ENCODE data around the gene DDO.
"Not testable (repeated sequence)": the region's sequence is repeated elsewhere in the genome, so short reads cannot be mapped to it uniquely, and the experiment has no call there.

The DDO gene

DNA sequence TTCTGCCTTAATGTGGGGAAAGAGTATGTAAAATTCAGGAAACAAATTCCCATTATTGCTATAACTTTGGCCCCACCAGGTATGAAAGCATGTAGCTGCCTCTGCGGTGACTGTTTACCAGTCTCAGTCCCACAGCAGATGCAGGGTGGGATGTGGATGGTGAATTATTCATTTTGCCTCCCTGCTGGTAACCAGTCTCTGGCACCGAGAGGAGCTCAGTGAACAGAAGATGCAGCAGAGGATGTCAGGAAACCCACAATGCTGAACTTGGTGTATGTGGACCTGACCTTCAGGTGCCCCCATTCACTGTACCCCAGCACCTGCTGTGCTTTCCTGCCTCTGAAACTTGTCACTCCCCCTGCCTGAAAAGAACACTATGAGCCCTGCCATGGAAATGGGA lies 48.4 kb downstream of the DDO start:
- no peak for DNase-seq (ENCODE audit: low spot score)

DNA sequence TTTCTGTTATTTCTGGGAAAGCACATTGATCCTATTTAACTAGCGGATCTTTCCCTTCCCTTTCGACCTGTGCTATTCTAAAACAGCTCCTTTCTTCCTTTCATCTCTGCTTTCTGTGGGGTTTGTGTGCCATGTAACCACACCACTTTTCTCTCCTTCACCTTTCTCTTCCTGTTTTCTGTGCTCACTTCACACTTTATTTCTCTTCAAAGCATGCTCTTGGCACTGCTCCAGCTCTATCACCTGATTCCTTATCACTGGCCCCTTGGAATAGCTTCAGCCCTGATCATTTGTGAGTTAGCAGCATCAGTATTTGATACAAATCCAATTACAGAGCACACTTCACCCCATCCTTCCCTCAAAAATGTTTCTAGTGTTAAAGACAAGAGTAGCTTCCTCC lies 49.1 kb downstream of the DDO start:
- DNase-seq (ENCODE audit: low spot score) = no peak

DNA sequence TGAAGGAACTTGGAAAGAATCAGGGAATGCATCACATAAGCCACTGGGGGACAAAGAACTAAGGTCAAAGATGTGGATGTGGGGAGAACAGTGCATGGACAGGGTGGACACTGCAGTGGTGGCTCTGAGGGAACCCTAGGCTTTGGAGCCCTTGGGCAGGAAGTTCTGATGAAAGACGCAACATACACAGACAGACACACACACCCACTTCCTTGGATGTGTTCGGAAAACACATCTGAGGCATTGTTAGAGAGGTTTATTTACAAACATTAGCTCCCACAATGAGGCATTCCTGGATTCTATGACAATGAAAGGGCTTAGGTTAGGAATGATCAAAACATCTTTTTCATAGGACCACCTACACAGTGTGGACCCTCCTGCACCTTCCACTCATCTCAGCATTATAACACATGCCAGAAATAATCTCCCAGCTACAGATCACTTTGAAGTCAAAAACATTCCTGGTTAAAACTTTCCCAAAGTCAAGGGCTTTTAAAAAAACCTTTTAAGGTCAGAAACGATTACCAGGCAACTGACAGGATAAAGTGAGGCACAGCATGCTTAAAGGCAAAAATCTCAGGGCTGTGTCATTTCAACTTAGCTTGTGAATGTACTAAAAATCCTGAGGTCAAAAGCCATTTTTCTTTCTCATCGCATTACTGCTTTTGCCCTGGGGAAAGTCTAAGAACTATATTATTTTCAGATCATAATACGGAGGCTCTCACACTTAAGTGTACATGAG lies 50.8 kb downstream of the DDO start:
- no peak for DNase-seq (ENCODE audit: low spot score)

- no peak for DNase-seq (ENCODE audit: low spot score)
Measured at GRCh38 chr6:110363748-110364147, 51.6 kb downstream of the DDO start.

DNA sequence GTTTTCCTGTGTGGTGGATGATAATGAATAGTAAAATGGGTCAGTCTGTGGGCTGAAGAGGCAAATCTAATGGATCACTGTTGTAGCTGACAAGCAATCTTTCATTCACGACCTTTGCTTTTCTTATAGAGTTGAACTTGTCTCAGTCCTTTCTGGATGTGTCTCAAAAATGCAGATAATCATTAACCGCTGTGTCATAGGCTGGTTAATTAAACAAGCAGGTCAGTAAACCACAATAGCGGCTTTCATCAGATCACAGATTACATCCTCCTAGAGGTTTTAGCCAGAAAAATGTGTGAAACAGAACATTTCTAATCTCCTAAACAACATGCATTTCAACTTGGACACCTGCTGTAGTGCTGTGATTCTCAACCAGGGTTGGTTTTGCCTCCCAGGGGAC lies 54.7 kb downstream of the DDO start:
- DNase-seq (ENCODE audit: low spot score) = no peak

- no peak for DNase-seq (ENCODE audit: low spot score)
Measured at GRCh38 chr6:110359556-110359955, 55.8 kb downstream of the DDO start.

DNA sequence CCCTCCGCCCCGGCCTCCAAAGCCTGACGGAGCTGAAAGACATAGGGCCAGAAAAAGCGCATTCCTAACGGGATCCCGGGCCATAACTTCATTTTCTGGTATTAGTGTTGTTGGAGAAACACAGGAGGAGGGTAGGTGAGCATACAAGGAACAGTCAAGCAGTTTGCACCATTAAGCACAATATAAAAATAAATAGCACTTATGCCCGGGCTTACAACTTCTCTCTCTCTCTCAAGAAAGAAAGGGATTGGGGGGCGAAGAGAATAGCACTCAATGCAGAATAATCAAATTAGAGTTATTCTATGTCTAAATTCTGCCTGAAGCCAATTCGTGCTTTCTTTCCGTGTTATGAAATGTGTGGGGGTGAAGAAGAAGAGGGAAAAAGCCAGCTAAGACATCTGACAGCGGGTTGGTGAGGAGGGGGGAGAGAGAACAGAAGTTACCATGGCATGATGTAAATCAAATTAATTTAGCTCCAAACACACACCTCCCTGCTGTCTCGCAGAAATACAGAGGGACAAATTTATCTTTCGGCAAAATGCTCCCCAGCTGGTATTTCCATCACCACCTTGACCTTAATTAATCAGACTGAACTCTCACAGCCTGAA lies 56.7 kb downstream of the DDO start:
- no peak for DNase-seq (ENCODE audit: low spot score)

DNA sequence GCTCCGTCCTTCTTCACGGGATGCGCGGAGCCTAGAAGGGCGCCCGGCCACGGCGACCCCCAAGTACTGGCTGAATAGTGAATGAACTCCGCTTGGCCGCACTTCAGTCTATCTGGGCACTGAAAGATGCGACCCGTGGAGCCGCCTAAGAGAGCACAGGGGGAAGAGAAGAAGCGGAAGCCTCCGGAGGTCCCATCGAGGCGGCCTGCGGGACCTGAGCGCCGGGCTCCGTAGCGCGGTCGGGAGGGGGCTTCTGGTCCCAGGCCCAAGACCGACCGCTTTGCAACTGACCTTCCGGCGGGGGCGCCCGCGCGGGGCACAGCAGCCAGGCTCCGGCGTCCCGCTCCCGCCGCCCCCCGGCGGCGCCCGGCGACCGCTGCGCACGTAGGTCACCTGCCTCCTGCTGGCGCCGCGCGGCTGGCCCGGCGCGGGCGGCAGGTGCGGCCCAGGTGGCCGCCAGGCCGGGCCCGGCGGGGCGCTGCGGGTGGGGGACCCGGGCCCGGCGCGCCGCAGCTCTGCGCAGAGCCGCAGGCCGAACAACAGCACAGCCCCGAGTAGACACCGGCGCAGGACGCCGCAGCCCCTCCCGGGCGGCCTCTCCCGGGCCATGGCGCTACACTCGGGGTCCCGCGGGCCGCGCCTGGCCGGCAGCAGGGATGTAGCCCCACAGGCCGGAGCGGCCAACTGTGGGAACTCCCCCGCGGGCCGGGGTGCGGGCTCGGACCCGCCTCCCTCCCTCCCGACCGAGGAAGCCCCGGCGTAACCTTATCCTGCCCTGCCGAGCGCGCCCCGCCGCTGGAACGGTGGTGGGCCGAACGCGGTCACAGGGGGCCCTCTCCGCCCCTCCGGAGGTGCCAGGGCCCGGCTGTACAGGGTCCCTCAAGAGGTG lies 57.5 kb downstream of the DDO start, which contains the start of gene METTL24:
METTL24 (minus strand) TSS at position 686 of the 889 bp plus-strand sequence; CDS start at position 609, 77 bp downstream.
- DNase-seq (ENCODE audit: low spot score) = no peak

GRCh38 chr6:110357298-110357663 lies 58.1 kb downstream of the DDO start:
- DNase-seq (ENCODE audit: low spot score) = no peak

GRCh38 chr6:110356778-110357177 lies 58.6 kb downstream of the DDO start:
- DNase-seq (ENCODE audit: low spot score) = no peak

DNA sequence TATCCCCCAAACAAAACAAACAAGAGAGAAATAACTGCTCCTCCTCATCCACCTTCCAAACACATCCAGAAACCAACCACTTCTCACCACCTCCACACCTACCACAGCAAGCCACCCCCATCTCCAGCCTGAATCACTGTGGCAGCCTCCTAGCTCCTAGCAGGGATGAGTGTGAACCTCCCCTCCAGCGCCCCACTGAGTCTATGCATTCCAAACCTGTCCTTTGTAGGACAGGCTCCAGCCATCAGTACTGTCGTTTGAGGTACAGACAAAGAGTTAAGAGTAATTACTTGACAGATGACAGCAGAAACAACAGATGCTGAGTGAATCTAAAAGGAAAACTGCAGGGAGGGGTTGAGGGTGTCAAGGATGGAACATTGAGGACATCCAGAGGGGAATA lies 59.6 kb downstream of the DDO start:
- DNase-seq (ENCODE audit: low spot score) = no peak

GRCh38 chr6:110355022-110355421 lies 60.4 kb downstream of the DDO start:
- DNase-seq (ENCODE audit: low spot score) = no peak

- no peak for DNase-seq (ENCODE audit: low spot score)
Measured at GRCh38 chr6:110354153-110354552, 61.2 kb downstream of the DDO start.

- DNase-seq (ENCODE audit: low spot score) = no peak
Measured at GRCh38 chr6:110353457-110354001, 61.8 kb downstream of the DDO start.

GRCh38 chr6:110352563-110353262 lies 62.7 kb downstream of the DDO start:
- DNase-seq (ENCODE audit: low spot score) = no peak

- DNase-seq (ENCODE audit: low spot score) = no peak
Measured at GRCh38 chr6:110351986-110352385, 63.4 kb downstream of the DDO start.

DNA sequence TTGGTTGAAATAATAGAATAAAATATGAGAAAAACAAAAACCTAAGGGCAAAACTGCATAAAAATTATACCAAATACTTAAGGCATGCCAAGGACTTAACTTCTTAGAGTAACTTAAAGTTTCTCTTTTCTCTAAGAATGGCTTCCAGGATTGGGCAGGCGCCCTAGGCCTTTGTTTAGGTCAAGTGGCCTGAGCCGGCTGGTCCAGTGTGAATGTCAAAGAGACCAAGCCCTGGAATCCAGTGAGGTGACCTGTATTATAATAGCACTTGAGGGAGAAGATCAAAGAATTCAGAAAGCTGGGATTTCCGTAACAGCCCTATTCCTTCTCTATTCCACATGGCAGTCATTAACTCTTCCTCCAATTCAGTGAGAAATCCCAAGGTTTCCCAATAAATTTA lies 63.8 kb downstream of the DDO start:
- no peak for DNase-seq (ENCODE audit: low spot score)

DNA sequence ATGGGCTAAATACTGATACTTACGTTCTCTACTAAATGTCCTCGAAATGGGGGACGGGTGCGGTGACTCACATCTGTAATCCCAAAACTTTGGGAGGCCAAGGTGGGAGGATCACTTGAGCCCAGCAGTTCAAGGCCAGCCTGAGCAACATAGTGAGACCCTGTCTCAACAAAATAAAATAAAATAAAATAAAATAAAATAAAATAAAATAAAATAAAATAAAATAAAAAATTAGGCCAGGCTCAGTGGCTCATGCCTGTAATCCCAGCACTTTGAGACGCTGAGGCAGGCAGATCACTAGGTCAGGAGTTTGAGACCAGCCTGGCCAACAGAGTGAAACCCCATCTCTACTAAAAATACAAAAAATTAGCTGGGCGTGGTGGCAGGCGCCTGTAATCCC lies 64.8 kb downstream of the DDO start:
- not testable (repeated sequence) for DNase-seq (ENCODE audit: low spot score)

DNA sequence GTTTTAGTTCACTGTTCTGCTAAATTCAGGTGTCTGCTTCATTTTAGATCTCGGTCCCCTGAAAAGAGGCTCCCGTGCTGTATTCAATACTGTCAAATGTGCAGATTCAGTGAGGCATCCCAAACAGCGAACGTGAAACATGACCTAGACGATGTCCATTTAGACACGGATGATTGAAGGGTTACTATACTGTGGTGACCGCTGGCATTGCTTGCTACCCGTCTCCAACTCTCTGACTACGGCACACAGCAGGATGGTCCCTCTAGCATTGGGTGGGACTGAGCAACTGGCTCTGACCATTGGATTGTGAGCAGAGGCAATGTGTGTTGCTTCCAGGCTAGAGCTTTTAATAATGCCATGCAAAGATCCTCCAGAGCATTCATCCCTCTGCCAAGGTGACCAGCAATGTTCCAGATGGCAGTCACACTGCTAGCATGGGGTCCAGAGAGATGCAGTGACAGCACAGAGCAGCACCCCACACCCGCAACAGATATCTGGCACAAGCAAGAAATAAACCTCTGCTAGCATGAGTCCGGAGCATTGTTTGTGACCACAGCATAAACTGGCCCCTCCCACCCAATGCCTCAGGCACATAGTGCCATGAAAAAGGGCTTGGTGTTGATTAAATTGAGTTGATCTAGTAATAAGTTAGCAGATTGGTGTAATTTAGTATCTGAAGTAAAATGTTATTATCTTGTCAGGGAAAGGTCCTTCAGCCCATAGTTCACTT lies 66.2 kb downstream of the DDO start:
- no peak for DNase-seq (ENCODE audit: low spot score)

DNA sequence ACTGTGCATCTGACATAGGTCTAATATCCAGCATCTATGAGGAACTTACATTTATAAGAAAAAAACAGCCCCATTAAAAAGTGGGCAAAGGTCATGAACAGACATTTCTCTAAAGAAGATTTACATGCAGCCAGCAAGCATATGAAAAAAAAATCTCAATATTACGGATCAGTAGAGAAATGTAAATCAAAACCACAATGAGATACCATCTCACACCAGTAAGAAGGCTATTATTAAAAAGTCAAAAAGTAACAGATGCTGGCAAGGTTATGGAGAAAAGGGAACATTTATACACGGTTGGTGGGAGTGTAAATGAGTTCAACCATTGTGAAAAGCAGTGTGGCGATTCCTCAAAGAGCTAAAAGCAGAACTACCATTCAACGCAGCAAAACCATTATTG lies 70.3 kb downstream of the DDO start:
- no peak for DNase-seq (ENCODE audit: low spot score)

- DNase-seq (ENCODE audit: low spot score) = no peak
Measured at GRCh38 chr6:110342759-110343158, 72.6 kb downstream of the DDO start.
